ENCODE data around the gene CREB3L2.
A peak's percentile ranks its signal among the peaks of the same experiment; 100 is the strongest.

Gene CREB3L2

GRCh38 chr7:137967143-137968018 lies 34.5 kb downstream of the CREB3L2 start:
- no peak for DNase-seq

- no peak for DNase-seq
Observed at GRCh38 chr7:137966641-137967142, 35.2 kb downstream of the CREB3L2 start.

DNA sequence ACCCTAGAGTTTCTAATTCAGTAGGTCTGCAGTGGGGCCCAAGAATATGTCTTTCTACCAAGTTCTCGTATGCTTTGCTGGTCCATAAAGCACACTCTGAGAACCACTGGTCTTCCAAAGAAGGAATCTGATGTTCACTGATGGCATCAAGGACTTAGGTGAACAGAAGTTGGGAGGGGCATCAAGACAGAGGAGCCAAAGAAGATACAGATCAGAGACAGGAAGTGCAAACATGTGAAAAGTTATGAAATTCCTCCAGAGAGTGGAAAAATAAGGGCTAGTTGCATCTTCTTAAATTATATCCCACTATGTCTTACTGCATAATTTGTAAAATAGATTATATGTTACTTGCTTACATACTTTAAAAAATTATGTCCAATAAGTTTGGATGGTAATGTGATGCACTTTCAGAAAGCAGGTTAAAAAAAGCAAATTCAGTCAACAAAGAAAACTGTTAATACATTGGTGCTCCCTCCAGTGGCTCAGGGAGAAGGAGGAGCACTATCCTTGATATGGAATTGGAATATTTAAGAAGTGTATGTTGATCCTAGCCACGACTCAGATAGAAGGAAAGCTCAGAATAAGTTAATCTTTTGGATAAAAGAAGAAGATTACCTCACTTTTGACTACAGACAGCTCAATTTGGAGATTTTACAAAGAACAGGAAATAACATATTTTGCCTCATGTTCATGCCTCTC lies 35.8 kb downstream of the CREB3L2 start:
- DNase-seq, result no peak

GRCh38 chr7:137964824-137965545 lies 36.9 kb downstream of the CREB3L2 start:
- no peak for DNase-seq

- DNase-seq, result no peak
Observed at GRCh38 chr7:137962875-137963507, 38.9 kb downstream of the CREB3L2 start.

DNA sequence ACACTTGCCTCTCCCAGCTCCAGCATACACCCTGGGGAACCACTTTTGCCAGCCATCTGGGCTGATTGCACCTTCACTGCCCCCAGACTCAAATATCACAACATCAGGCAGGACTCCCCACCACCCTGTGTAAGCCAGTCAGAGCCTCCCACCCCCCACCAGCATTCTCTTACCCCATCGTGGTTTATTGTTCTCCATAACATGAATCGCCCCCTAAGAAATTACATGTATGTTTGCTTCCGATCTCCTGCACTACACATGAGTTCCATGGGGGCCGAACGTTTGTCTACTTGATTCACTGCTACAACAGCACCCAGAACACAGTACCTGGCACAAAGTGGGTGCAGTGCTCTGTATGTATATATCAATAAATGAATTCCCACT lies 39.4 kb downstream of the CREB3L2 start:
- no peak for DNase-seq

DNA sequence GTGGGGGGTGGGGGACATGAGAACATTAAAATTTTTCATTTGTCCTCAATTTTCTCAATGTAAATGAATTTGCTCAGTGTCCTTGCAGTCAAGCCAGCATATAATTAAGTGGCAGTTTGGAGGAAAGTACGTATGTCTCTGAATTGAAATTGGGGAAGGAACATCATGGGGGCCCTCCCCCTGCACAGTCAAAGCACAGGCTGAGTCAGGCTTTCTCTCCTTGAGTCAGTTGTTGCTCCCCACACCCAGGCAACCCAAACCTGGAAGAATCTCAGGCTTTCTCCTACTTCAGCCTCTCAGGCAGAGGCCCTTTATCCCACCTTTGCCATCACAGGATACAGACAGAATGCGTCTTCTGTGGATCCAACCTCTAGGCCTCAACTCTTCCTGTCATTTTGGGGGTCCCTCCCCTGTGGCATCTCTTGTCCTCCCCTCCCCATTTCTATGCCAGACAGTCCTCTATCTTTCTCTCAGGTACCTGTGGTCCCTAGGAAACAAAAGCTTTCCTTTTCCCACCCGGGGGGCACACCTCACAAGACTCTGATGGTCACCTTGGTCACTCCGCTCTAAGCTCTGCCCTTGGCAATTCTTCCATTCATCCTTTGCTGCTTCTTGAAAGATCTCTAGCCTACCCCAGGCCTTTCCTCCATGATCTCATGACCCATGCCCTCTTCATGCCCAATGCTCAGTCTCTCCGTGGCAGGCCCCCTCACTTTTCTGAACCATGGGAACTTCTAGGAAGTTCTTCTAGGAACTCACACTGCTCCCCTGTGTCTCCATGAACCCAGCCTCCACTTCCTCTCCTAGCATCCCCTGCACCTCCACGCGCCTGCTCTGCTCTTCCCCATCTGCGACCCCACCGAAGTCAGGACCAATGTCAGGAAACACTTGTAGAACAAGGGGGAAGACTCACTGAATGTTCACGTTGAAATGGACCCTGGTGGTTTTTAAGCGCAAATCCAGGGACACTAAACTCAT lies 40.4 kb downstream of the CREB3L2 start:
- no peak for DNase-seq

DNA sequence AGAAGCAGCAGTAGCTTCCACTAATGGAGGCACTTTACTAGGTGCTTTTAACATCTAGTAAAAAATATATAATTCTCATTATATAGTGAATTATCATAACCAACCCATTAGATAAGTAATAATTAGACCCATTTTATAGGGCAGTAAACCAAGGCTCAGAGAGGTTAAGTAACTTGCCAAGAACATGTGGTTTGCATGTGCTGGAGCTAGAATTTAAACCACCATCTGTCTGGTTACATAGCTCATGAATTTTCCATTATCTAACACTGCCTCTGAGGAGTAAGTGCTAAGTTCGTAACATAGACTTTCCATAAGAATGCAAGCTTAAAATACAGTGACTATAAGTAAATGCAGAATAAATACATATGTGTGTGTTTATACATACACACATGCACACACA lies 41.9 kb downstream of the CREB3L2 start:
- no peak for DNase-seq

DNA sequence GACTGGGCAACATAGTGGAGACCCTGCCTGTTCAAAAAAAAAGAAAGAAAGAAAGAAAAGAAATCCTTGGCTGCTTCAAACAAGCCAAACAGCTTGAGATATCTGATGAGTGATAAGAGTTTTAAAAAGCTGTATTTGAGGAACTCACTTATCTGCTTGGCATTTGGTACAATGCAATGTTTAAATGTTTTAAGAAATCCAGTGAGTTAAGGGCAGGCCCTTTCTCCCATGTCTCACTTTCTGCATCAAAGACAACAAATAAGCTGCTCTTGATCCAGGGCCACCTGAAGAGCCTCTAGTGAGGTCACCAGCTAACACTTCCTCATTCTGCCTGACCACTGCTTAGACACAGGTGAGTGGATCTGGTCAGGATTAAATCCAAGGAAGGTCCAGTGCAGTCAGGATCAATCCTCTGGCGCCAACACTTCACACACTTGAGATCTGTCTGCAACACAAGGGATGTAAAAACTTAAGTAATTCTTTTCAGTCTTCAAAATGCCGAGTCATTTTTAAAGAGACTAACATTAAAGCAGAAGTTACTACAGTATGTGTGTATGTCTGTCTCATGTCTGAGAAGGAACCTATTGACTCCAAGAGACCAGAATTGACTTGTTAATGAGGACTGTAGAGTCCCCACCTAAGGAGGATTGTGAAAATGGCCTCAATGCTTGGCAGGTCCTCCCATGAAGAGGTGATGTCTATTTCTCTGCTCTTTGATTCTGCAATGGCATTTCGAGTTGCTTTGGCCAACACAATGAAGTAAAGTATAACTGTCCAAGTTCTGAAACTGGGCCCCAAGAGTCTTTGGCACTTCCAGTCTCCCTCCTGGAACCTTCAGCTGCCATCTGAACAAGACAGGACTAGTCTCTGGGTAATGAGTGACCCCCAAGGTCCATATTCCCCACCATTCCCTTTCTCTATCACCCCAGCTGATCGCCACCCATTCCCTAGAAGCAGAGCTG lies 43.1 kb downstream of the CREB3L2 start:
- peak; percentile 4 for DNase-seq

DNA sequence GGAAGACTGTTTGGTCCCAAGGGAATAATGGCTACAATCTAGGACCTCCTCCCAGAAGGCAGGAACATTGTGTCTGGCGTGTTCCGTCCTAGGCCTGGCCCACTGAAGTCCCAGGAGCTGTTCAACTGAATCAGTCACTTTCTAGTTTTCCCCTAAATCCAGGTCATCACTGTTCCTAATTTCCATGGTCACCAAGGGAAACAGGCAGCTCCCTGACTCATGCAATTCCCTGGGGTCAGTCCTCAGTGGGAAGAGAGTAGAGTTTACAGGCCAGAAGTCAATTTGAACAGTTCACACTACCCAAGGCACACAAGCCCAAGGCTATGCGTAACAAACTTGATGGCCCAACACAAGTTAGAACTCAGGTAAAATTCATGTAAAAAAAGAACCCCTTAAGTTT lies 44.0 kb downstream of the CREB3L2 start:
- no peak for DNase-seq

DNA sequence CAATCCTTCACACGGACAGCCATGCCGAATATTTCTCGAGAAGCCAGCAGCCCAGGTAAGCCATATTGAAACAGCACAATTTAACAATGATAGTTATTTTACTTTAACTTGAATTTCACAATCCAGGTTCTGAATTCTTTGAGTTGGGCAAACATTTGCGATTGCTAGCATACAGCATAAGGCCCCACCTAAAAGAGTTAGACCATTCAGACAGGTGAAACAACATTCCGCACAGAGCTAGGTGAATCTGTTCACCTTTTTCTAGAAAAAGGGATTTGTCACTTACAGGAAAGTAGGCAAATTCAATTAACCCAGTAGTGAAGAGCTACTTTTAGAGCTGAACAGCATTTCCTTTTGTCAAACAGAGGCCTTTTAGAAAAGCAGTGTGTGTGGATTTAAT lies 45.3 kb downstream of the CREB3L2 start:
- DNase-seq, result no peak

DNA sequence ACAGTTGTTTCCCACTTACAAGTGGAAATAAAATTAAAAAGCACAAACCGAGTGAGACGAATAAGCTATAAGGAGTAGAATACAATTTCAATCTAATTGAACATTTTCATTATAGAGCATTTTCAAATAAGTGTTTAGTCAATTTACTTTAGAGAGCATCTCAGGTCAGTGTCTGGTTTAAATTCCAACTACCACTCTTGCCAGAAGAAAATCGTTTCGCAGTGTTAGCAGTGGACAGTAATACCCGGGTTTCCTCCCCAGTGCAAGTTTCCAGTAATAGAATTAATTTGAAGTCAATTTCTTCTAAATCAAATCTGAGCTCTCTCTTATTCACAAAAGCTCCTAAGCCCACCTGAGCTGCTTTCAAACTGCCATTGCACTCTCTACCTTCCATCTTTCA lies 45.7 kb downstream of the CREB3L2 start:
- no peak for DNase-seq

- no peak for DNase-seq
Observed at GRCh38 chr7:137954614-137955013, 47.3 kb downstream of the CREB3L2 start.

DNA sequence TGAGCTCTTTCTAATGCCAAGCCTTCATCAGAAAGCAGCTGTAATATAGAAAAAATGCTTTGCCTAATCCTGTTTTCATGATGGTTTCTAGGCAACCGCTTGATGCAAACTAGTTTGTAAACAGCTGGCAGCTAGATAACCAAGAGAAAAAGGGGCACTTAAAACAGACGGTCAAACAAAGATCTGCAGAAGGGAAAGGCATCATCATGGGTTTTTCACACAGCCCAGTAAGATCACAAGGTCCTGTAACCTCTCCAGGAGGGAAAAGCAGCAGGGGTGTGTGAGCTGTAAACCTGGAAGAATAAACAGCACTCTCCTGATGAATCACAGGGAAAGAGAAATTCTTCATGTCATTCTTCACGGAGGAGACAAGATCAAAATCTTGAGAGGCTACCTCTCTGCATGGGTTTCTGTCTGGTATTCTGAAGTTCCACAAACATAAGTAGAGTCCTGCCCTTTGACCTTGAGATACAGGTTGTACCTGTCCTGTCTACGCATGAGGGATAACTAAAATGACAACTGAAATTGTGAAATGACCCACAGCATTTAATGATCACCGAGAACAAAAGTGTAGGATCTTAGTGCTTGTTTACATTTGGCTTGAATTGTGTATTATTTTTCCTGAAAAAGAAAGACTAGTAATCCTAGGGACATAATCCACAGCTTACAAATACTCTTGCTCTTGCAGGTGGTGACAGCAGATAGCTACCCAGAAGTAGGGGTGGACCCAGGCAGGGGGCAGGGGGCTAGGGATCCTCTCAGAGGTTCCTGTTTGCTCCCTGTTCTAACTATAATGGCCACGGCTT lies 48.0 kb downstream of the CREB3L2 start:
- no peak for DNase-seq

GRCh38 chr7:137953043-137953664 lies 48.7 kb downstream of the CREB3L2 start:
- no peak for DNase-seq

DNA sequence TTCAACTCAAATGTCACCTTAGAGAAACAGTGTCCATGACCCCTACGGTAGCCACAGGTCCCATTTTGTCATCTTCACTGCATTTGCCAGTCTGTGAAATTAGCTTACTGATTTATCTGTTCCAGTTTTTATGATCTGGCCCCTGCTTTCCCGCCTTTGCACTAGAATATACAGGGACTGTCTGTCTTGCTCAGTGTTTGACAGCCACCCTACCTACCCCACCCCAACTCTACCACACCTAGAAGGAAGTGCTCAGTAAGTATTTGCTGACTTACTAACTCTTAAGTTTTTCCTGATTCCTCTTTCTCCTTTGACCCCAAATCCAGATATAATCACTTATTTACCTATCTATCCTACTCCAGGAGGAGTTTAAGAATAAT lies 49.5 kb downstream of the CREB3L2 start:
- DNase-seq, result no peak

DNA sequence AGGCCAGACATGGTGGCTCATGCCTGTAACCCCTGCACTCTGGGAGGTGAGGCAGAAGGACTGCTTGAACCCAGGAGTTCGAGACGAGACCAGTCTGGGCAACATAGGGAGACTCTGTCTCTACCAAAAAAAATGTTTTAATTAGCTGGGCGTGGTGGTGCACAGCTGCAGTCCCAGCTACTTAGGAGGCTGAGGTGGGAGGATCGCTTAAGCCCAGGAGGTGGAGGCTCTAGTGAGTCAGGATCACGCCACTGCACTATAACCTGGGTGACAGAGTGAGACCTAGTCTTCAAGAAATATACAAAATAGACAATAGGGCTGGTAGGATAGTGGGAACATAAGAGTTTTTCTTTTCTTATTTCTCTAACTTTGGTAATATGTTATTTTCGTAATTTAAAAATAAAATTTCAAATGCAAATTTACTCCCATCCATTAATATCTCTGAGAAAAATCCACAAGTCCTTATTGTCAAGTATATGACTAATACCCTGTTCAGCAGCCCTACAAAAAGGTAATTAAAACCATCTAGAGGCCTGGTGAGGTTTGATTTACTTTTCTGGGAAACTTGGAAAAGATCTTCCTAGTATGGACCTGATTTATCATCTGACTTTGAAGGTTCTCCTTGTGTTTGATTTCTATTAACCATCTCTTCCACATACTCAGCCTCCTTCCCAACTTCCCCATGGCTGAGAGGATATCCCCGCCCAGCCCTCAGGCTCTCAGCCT lies 50.0 kb downstream of the CREB3L2 start:
- no peak for DNase-seq

DNA sequence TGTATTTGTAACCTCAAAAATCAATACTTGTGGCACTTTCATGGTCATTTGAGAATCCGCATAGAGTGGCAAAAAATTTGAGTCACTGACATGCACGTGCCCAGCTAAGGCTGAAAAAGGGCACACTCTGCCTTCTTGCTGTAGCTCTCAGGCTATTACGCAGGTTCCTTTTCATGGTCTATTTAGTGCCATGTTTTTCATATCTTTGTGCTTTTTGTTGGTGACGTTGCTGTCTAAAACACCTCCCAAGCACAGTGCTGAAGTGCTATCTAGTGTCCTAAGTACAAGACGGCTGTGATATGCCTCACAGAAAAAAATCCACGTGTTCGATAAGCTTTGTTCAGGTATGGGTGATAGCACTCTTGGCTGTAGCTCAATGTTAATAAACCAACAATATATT lies 50.9 kb downstream of the CREB3L2 start:
- no peak for DNase-seq

GRCh38 chr7:137950263-137950621 lies 51.6 kb downstream of the CREB3L2 start:
- no peak for DNase-seq

Data from RPMI8226 (cell line).